ENCODE measurements around the gene MTMR8.

The MTMR8 gene

GRCh38 chrX:64321507-64321906 lies 73.7 kb downstream of the MTMR8 start:
- TF ChIP-seq, protein P1, sequence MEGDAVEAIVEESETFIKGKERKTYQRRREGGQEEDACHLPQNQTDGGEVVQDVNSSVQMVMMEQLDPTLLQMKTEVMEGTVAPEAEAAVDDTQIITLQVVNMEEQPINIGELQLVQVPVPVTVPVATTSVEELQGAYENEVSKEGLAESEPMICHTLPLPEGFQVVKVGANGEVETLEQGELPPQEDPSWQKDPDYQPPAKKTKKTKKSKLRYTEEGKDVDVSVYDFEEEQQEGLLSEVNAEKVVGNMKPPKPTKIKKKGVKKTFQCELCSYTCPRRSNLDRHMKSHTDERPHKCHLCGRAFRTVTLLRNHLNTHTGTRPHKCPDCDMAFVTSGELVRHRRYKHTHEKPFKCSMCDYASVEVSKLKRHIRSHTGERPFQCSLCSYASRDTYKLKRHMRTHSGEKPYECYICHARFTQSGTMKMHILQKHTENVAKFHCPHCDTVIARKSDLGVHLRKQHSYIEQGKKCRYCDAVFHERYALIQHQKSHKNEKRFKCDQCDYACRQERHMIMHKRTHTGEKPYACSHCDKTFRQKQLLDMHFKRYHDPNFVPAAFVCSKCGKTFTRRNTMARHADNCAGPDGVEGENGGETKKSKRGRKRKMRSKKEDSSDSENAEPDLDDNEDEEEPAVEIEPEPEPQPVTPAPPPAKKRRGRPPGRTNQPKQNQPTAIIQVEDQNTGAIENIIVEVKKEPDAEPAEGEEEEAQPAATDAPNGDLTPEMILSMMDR (IDR thresholded peaks at IDR 0.05; ENCODE audit: low read depth, low read length) = no peak
- H3K4me3 ChIP-seq (replicated peaks in 1 of 2; ENCODE audit: low read depth in 2 of 2, low read length in 2 of 2) = no peak overlapping the region
- no peak for DNase-seq (ENCODE audit: low read depth in 2 of 2)

DNA sequence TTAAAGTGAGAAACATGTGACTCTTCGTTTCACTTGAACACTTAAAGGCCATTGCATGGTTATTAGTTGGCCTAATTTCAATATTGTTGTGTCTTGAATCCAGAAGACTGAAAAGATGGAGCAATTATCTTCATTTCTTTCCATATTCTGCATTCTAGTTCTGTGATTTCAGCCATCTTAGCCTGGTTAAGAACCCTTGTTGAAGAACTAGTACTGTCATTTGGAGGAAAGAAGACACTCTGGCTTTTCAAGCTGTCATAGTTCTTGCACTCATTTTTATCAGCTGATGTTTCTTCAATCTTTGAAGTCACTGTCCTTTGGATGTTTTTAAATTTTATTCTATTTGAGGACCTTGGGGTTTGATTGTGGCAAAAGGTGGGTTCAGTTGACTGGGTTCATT lies 81.6 kb downstream of the MTMR8 start:
- TF ChIP-seq, protein P1 (IDR thresholded peaks at IDR 0.05; ENCODE audit: low read depth, low read length) = no peak
- no peak overlapping the region for H3K4me3 ChIP-seq (replicated peaks in 1 of 2; ENCODE audit: low read depth in 2 of 2, low read length in 2 of 2)
- no peak for DNase-seq (ENCODE audit: low read depth in 2 of 2)

DNA sequence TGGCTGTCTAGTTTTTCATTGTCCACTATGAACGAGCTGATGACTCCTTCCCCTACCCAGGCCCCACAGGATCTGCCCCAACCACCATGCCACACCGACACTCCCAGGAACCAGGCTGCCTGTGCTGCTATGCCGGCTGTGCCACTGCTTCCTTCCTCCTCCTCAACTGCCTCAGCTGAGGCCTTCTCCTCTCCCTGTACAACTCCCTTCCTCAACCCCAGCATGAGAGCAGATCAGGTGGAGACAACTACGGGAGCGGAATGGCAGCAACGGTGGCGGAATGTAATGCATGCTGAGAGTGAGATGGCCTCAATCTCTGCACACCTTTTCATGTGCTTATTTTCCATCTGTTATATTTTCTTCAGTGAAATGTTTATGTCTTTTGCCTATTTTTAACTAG lies 88.5 kb downstream of the MTMR8 start:
- no peak overlapping the region for H3K4me3 ChIP-seq (replicated peaks in 1 of 2; ENCODE audit: low read depth in 2 of 2, low read length in 2 of 2)
- TF ChIP-seq, protein P1 (IDR thresholded peaks at IDR 0.05; ENCODE audit: low read depth, low read length) = no peak
- no peak for DNase-seq (ENCODE audit: low read depth in 2 of 2)

DNA sequence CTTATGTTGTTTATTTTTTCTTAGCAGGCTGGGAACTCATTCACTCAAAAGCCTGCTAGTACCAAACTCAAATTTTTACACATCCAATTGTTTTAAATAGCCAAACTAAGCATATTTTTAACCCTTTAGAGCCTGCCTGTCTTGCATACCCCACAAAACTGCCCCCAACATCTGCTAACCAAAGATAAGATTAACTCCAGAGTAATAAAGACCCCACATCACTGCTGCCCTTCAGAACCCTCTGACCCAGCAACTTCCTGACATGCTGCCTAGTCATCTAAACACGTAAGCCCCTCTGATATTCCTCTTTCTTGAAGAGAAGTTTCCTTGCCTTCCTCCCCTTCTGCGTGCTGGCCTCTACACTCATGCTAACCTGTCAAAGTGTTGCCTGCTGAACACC lies 104.1 kb downstream of the MTMR8 start:
- TF ChIP-seq, protein P1 (IDR thresholded peaks at IDR 0.05; ENCODE audit: low read depth, low read length) = no peak
- H3K4me3 ChIP-seq (replicated peaks in 1 of 2; ENCODE audit: low read depth in 2 of 2, low read length in 2 of 2) = no peak overlapping the region
- DNase-seq (ENCODE audit: low read depth in 2 of 2) = no peak

GRCh38 chrX:64265265-64265664 lies 130.0 kb downstream of the MTMR8 start:
- TF ChIP-seq, protein P1 (IDR thresholded peaks at IDR 0.05; ENCODE audit: low read depth, low read length) = no peak
- no peak for DNase-seq (ENCODE audit: low read depth in 2 of 2)
- no peak overlapping the region for H3K4me3 ChIP-seq (replicated peaks in 1 of 2; ENCODE audit: low read depth in 2 of 2, low read length in 2 of 2)

DNA sequence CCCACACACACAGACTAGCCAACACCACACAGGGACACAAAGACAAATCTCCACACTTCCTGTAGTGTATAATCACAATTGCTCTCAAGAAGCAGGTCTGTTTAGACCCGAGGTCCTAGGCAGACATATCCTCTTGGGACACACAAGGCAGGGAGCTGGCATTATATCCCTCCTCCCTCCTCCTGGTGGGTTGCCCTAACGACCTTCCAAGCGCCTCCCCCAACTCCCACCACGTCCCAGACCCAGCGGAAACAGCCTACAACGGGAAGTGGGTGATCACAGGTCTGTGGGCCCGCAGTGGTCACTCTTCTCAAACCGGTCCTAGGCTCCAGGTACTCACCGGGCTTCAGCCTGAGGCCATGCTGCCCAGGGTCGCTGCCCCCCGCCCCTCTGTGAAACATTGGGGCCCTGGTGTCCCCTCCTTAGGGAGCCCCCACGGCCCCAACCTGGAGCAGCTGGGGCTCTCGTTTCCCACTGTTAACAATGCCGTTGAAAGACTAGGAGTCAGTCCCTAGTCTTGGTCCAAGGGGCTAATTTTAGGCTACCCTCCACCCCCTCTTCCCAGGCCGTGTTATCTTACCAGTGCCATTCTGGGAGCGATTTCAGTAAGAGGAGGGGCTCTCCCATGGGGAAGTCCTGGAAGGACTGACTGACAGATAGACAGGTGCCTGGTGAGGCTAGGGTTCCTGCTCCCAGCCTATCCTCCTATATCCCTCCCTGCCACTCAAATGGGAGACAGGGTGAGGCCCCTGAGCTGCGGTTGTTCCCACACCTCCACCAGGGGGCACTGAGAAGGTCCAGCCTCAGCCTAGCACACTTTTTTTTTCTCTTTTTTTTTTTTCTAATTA lies 164.9 kb downstream of the MTMR8 start, which contains the start of gene ASB12:
Gene ASB12, minus strand, starts transcription at position 485 of the 848 bp plus-strand sequence. CDS start 4,957 bp downstream, outside the sequence.
- no peak within 1 kb of the TSS for H3K4me3 ChIP-seq (replicated peaks in 1 of 2; ENCODE audit: low read depth in 2 of 2, low read length in 2 of 2)
- DNase-seq (ENCODE audit: low read depth in 2 of 2) = no peak
- TF ChIP-seq, protein P1 (IDR thresholded peaks at IDR 0.05; ENCODE audit: low read depth, low read length) = no peak

Data from cardiac fibroblast (primary cell).